VCaP (cell line): ENCODE data around the gene SYNE1.

ENCODE experiments used
- H3K27ac ChIP-seq: fragments of 450-650 bp; 2 replicates; pipeline ENCODE4 v1.5.1; 2017
- CTCF ChIP-seq: fragments of 450-650 bp; conservative IDR thresholded peaks from 2 replicates; pipeline ENCODE4 v1.5.1; 2017; ENCODE audit warnings: mild to moderate bottlenecking, moderate library complexity

The SYNE1 gene

DNA sequence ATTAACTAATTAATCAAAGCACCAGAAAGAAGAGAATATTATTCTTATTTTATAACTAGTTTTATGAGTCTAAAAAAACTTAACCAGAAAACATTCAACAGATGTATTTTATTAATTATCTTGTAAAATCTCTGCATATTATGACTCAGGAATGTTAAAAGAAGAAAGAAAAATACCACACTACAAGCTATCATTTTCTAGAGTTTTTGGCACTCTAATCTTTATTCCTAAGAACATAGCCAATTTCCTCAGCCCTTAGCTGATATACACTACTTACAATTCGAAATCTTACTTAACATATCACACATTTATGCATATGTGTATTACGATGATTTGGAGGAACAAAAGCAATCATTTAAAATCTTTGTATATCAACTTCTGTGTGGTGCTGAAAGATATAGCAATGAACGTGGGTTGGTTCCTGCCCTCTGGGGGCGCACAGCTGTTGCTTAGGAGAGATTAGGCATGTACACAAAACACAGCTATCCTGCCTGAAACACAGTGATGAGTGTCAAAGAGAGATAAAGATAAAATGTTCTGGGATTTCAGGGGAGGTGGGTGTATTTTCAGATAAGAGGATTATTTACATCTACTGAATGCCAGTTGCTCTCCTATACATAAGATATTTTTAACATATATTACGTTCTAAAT lies 404.5 kb downstream of the SYNE1 start:
- H3K27ac ChIP-seq: peak overlapping the region; percentile 1; the same call in 1 of the 2 replicates
- peak; percentile 32; the same call in 1 of the 2 replicates for TF ChIP-seq CTCF

- H3K27ac ChIP-seq: no peak overlapping the region
- no peak for TF ChIP-seq CTCF
Measured at GRCh38 chr6:152229330-152229729, 407.8 kb downstream of the SYNE1 start.

GRCh38 chr6:152226119-152226518 lies 411.0 kb downstream of the SYNE1 start:
- no peak overlapping the region for H3K27ac ChIP-seq
- TF ChIP-seq CTCF: no peak

GRCh38 chr6:152225241-152225934 lies 411.8 kb downstream of the SYNE1 start:
- no peak for TF ChIP-seq CTCF
- H3K27ac ChIP-seq: no peak overlapping the region

- H3K27ac ChIP-seq: no peak overlapping the region
- TF ChIP-seq CTCF: no peak
Measured at GRCh38 chr6:152223636-152224035, 413.5 kb downstream of the SYNE1 start.

DNA sequence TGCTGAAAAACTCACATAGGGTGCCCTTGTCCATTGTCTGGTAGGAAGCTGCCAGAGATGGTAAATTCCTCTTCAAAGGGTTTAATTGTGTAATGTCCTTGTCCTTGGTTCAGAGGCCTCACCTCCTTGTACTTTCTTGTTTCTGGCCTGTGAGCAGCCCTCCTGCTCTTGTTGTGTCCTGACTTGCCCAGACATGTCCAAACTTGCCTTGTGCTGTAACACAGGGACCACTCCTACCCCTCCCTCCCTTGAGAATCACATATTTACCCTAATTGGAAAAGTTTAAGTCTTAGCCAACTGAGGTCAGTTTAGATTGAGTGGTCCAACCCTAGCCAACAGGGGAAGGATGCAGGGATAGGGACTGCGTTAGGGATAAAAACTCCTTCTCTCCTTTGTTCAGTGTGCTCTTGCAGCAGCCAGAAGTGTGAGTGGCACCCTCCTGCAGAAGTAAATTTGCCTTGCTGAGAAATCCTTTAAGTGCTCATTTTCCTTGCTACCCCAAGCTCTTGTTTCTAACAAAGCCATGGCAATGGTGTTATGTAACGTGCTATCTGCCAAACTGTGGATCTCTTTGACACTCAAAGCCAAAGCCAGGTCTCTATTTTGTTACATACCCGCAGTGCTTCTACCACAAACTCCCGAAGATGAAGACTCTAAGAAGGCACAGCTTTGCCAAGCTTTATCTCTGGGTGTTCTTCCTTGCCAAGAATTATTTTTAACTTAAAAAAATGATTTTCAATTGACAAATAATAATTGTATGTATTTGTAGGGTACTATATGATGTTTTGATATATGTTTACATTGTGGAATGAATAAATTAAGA lies 415.1 kb downstream of the SYNE1 start:
- H3K27ac ChIP-seq: no peak overlapping the region
- TF ChIP-seq CTCF: no peak

- H3K27ac ChIP-seq: peak overlapping the region; percentile 72
- no peak for TF ChIP-seq CTCF
Measured at GRCh38 chr6:152220786-152221185, 416.4 kb downstream of the SYNE1 start.
